ENCODE data around the gene INPP5J.

INPP5J gene

GRCh38 chr22:31079095-31079642 lies 43.6 kb upstream of the INPP5J start:
- no peak for TF ChIP-seq CTCF (IDR thresholded peaks at IDR 0.05)
- no peaks in the 10 kb centered on the region for H3K9me3 ChIP-seq
- intact Hi-C loops (cut with DNase I; ENCODE audit: low total_unique reads) = no loop called here
- H3K27me3 ChIP-seq = no peaks in the 10 kb centered on the region
- no peak for DNase-seq
- H3K36me3 ChIP-seq = peaks cover 13 to 14% (median 13%) of the 10 kb centered on the region in 3 donors
- H3K27ac ChIP-seq = peak overlapping the region; percentile 11 to 99
- no peak overlapping the region for H3K4me3 ChIP-seq
- peaks cover 0 to 56% (median 32%) of the 10 kb centered on the region in 4 donors for H3K4me1 ChIP-seq

DNA sequence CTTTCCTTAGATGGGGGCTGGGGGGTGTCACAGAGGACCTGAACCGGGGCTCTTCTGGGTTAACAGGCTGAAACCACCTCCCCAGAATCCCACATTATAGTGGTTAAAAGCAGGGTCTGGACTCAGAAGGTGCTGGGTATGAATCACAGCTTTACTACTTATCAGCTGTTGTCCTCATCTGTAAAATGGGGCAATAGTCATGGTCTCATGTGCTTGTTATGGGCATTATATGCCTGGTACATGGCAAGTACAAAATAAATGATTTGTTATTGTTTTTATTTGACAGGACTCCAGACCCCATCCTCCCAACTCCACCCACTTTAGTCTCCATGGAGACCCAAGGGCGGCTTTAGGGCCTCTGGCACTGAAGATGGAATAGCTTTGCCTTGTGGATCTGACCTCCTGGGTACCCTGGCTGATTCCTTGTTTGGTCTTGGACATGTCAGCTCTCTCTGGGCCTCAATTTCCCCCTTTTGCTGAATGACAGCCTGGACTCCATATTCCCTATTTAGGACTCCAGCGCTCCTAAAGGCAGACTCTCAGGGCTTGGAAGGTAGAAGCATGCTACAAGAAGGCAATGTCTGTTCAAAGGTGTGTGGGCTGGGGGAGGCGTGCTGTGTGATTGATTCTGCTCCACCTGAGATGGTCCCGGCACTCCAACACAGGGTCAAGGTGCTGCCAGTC lies 42.5 kb upstream of the INPP5J start:
- Histone ChIP-seq H3K4me3 (peak overlapping the region; percentile 90 to 92), H3K9me3 (no peaks in the 10 kb centered on the region), H3K27ac (peak overlapping the region; percentile 99 to 100), H3K4me1 (peaks cover 0 to 51% (median 35%) of the 10 kb centered on the region in 4 donors), H3K27me3 (no peaks in the 10 kb centered on the region), H3K36me3 (peaks cover 17 to 21% (median 20%) of the 10 kb centered on the region in 3 donors)
- no peak for TF ChIP-seq CTCF (IDR thresholded peaks at IDR 0.05)
- DNase-seq = no peak
- intact Hi-C loops (cut with DNase I; ENCODE audit: low total_unique reads) = loop anchor here (5.0 kb wide), 1 partner anchor 43 kb away; no protein-coding TSS in a partner anchor

DNA sequence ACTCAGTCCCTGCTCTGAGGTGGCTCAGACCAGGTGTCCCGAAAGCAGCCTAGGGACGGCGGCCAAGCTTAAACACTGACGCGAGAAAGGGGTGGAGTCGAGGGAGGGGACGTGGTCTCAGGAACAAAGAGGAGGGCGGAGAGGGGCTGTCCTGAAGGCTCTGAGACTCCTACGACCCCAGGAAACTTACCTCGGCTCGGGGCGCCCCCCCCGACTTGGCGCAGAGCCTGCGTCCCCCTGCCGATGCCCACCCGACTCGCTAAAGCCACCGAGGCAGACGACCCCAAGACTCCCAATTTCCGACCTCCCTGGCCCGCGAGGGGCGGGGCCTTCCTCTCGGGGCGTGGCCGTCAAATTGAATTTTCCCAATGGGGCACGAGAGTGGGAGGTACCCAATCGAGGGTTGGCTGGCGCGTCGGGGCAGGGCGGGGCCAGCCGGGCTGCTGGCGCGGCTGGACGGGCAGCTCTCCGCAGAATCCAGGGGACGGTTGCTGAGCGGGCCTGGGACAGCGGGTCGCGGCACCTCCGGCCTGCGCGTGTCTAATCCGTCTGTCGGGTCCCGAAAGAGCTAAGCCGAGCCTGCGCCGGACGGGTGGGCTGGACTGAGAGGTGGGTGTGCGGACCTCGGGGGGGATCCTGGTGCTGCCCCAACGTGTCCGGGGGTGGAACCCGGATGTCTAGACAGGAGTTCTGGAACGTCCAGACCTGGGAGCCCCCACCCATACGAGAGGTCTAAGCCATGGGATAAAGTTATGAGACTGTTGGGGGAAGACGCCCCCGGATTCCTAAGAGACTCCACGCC lies 41.7 kb upstream of the INPP5J start, which contains the start of gene SMTN:
SMTN (plus strand) TSS at position 471 of the 802 bp plus-strand sequence. CDS start 1,941 bp downstream, outside the sequence.
- Histone ChIP-seq H3K27ac (peak within 1 kb of the TSS; percentile 99 to 100), H3K9me3 (no peaks in the 10 kb centered on the region), H3K4me3 (peak within 1 kb of the TSS; percentile 90 to 92), H3K27me3 (no peaks in the 10 kb centered on the region), H3K36me3 (peaks cover 23 to 29% (median 24%) of the 10 kb centered on the region in 3 donors), H3K4me1 (peaks cover 0 to 53% (median 37%) of the 10 kb centered on the region in 4 donors)
- TF ChIP-seq CTCF (IDR thresholded peaks at IDR 0.05) = no peak
- intact Hi-C loops (cut with DNase I; ENCODE audit: low total_unique reads) = loop anchor here (5.0 kb wide), 1 partner anchor 44 kb away; no protein-coding TSS in a partner anchor
- peak; percentile 90 to 96 for DNase-seq

DNA sequence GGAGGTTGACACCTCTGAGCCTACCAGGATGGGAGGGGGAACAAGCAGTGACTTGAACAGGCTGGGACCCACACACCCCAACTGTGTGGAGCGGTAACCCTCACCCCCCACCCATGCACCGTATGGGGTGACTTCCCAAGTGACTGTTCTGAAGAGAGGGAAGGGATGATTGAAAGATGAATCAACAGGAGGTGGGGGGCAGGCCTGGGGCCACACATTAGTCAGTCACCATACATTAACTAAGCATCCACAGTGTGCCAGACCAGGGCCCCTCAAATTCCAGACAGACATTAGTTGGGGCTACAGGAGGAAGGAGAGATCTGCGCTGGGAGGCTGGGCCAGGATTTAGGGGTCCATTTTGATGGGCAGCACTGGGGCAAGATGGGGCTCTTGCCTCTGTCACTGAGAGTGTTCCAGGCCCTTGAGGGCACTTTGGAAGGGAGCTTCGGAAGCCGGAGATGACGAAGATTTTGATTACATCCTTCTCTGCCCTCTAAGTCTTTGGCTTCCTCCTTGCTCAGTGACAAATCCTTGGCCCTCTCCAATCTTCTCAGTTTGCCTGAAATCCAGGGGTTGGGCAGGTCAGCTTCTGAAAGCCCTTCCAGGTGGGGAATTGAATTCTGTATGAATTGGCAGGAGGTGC lies 40.7 kb upstream of the INPP5J start:
- DNase-seq = no peak
- peak overlapping the region; percentile 90 to 92 for H3K4me3 ChIP-seq
- peak overlapping the region; percentile 99 to 100 for H3K27ac ChIP-seq
- H3K9me3 ChIP-seq = no peaks in the 10 kb centered on the region
- no peaks in the 10 kb centered on the region for H3K27me3 ChIP-seq
- intact Hi-C loops (cut with DNase I; ENCODE audit: low total_unique reads) = loop anchor here (2.0 to 5.0 kb wide), 2 partner anchors 45 to 113 kb away; partner anchors contain the start of genes MORC2 and TUG1
- H3K36me3 ChIP-seq = peaks cover 32 to 37% (median 33%) of the 10 kb centered on the region in 3 donors
- peaks cover 0 to 55% (median 45%) of the 10 kb centered on the region in 4 donors for H3K4me1 ChIP-seq
- TF ChIP-seq CTCF (IDR thresholded peaks at IDR 0.05) = no peak

Measured in tibial artery (tissue), 4 donors.